Activated B cell treated with CpG ODN at 0.5 μM for 24 hours (primary cell): Measurements from ENCODE around the gene PON2. TPM values are rescaled to one million over a fixed set of nuclear protein-coding genes. Genes with fewer than 3 reads are reported as not detected.

Experiments
- ATAC-seq: fragments of 200-7000 bp; cut with Tn5 transposase; one replicate; pipeline ENCODE4 v1.10.0; 2021; ENCODE audit warnings: low read depth, mild to moderate bottlenecking, moderate library complexity
- CTCF ChIA-PET: fragments of 350-600 bp; sonication (Branson Sonifier 250); formaldehyde crosslinking; loops from one replicate; lab custom pipeline; 2021; ENCODE audit warnings: antibody characterized with exemption; lab: Charles Lee
- POLR2A ChIA-PET: fragments of 350-600 bp; sonication (Branson Sonifier 250); formaldehyde crosslinking; loops from one replicate; lab custom pipeline; 2021; ENCODE audit warnings: antibody characterized with exemption; lab: Charles Lee
- DNase-seq: peaks from one replicate; pipeline ENCODE4 v3.0.0; 2022
- H3K27ac Mint-ChIP-seq: one replicate; pipeline ENCODE4 v1.8.0; 2020; ENCODE audit warnings: mixed read lengths
- H3K27me3 Mint-ChIP-seq: one replicate; pipeline ENCODE4 v1.8.0; 2021; ENCODE audit warnings: mixed read lengths
- H3K36me3 Mint-ChIP-seq: one replicate; pipeline ENCODE4 v1.8.0; 2021; ENCODE audit warnings: low read depth, mixed read lengths
- H3K4me1 Mint-ChIP-seq: one replicate; pipeline ENCODE4 v1.8.0; 2021; ENCODE audit warnings: mixed read lengths
- H3K4me3 Mint-ChIP-seq: one replicate; pipeline ENCODE4 v1.8.0; 2020; ENCODE audit warnings: mild to moderate bottlenecking, mixed read lengths
- H3K9me3 Mint-ChIP-seq: one replicate; pipeline ENCODE4 v1.8.0; 2020; ENCODE audit warnings: mixed read lengths
- intact Hi-C: fragments of 100-400 bp; cut with micrococcal nuclease; formaldehyde crosslinking; loops from one replicate; pipeline ENCODE4 v1.15.1; 2024
- total RNA-seq: library from RNA; stranded (reverse); gene quantifications from 2 replicates; pipeline ENCODE4 v1.2.3, GENCODE V29; 2022
- TF ChIP-seq, protein P1 (sequence below): fragments of 200-600 bp; IDR thresholded peaks from one replicate; pipeline ENCODE4 v1.8.0; 2022; ENCODE audit warnings: antibody characterized with exemption, mild to moderate bottlenecking

Gene PON2
- total RNA-seq, 1 donor from 2014 or later: 9.2 TPM

- no peak overlapping the region for H3K4me3 Mint-ChIP-seq
- no peak for DNase-seq
- TF ChIP-seq, protein P1, sequence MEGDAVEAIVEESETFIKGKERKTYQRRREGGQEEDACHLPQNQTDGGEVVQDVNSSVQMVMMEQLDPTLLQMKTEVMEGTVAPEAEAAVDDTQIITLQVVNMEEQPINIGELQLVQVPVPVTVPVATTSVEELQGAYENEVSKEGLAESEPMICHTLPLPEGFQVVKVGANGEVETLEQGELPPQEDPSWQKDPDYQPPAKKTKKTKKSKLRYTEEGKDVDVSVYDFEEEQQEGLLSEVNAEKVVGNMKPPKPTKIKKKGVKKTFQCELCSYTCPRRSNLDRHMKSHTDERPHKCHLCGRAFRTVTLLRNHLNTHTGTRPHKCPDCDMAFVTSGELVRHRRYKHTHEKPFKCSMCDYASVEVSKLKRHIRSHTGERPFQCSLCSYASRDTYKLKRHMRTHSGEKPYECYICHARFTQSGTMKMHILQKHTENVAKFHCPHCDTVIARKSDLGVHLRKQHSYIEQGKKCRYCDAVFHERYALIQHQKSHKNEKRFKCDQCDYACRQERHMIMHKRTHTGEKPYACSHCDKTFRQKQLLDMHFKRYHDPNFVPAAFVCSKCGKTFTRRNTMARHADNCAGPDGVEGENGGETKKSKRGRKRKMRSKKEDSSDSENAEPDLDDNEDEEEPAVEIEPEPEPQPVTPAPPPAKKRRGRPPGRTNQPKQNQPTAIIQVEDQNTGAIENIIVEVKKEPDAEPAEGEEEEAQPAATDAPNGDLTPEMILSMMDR: no peak
- no peak for ATAC-seq
- H3K27ac Mint-ChIP-seq: no peak overlapping the region
- no peaks in the 10 kb centered on the region for H3K36me3 Mint-ChIP-seq
- ChIA-PET CTCF (interaction anchor here (0.6 to 7.0 kb wide), 8 partner anchors 33 to 1063 kb away, joined by 3 to 110 read pairs (median 3); partner anchors contain the start of gene PON3), POLR2A (interaction anchor here (0.6 kb wide), 1 partner anchor 33 kb away, joined by 3 read pairs; no protein-coding TSS in a partner anchor)
- H3K4me1 Mint-ChIP-seq: no peaks in the 10 kb centered on the region
- H3K27me3 Mint-ChIP-seq: peaks cover 4% of the 10 kb centered on the region
- intact Hi-C loops: loop anchor here (5.0 kb wide), 2 partner anchors 231 to 821 kb away; partner anchors contain the start of gene SGCE
- no peaks in the 10 kb centered on the region for H3K9me3 Mint-ChIP-seq
Measured at GRCh38 chr7:95478272-95479037, 43.6 kb upstream of the PON2 start.

- DNase-seq (no peak), ATAC-seq (peak; percentile 77)
- H3K27ac Mint-ChIP-seq: no peak overlapping the region
- no peaks in the 10 kb centered on the region for H3K36me3 Mint-ChIP-seq
- POLR2A ChIA-PET: interaction anchor here (1.0 kb wide), 1 partner anchor 1028 kb away, joined by 3 read pairs; no protein-coding TSS in a partner anchor
- TF ChIP-seq, protein P1: peak; percentile 96
- no peaks in the 10 kb centered on the region for H3K9me3 Mint-ChIP-seq
- no peaks in the 10 kb centered on the region for H3K4me1 Mint-ChIP-seq
- H3K4me3 Mint-ChIP-seq: no peak overlapping the region
- CTCF ChIA-PET: interaction anchor here (0.6 to 7.0 kb wide), 20 partner anchors 8 to 1267 kb away, joined by 3 to 110 read pairs (median 4); partner anchors contain the start of genes ASB4 and PON3
- H3K27me3 Mint-ChIP-seq: peaks cover 4% of the 10 kb centered on the region
- intact Hi-C loops: loop anchor here (1.0 to 5.0 kb wide), 5 partner anchors 81 to 1028 kb away; partner anchors contain the start of genes PON3 and SGCE
Measured at GRCh38 chr7:95476904-95477594, 42.2 kb upstream of the PON2 start.

GRCh38 chr7:95476072-95476847 is 41.4 kb upstream of the PON2 start:
- Mint-ChIP-seq H3K27me3 (peaks cover 4% of the 10 kb centered on the region), H3K4me1 (no peaks in the 10 kb centered on the region), H3K4me3 (no peak overlapping the region), H3K36me3 (no peaks in the 10 kb centered on the region), H3K9me3 (no peaks in the 10 kb centered on the region), H3K27ac (no peak overlapping the region)
- CTCF ChIA-PET: interaction anchor here (0.7 to 7.0 kb wide), 19 partner anchors 9 to 1033 kb away, joined by 3 to 110 read pairs (median 4); partner anchors contain the start of genes ASB4 and PON3
- intact Hi-C loops: loop anchor here (2.0 to 5.0 kb wide), 3 partner anchors 229 to 819 kb away; partner anchors contain the start of gene SGCE
- POLR2A ChIA-PET: interaction anchor here (1.0 kb wide), 1 partner anchor 1027 kb away, joined by 3 read pairs; no protein-coding TSS in a partner anchor
- TF ChIP-seq, protein P1: no peak
- no peak for DNase-seq
- ATAC-seq: no peak

DNA sequence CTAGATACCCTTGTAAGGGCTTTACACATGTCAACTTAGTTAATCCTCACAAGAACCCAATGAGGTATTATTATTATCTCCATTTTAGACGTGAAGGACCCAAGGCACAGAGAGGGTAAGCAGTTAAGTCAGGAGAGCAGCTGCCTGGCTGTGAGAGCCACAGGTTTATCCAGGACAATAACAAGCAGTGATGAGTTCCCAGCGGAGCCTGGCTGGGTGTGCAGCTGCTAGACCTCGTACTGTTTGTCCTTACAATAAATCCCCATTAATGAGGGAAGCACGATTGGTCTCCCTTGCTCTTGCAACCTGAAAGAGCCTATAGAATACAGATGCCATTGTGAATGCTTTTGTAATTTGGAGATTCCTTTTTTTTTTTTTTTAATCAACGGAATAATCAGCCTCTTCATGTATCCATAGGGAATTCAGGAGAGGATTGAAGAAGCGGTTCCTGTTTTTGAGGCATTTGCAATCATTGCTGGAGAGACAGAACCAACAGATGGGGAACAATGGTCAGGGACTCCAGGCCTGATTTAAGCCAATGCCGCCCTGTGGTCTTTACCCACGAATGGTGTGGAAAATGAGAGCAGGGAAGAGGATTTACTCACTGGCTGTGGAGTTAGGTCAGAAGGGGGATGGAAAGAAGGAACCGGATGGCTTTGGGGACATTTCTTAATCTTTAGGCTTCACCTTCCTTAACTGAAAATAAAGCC is 38.6 kb upstream of the PON2 start:
- intact Hi-C loops: no loop called here
- no peak overlapping the region for H3K27ac Mint-ChIP-seq
- POLR2A ChIA-PET: no interaction called here
- H3K4me3 Mint-ChIP-seq: no peak overlapping the region
- H3K4me1 Mint-ChIP-seq: peaks cover 10% of the 10 kb centered on the region
- ATAC-seq (no peak), DNase-seq (no peak)
- H3K9me3 Mint-ChIP-seq: no peaks in the 10 kb centered on the region
- CTCF ChIA-PET: interaction anchor here (1.3 kb wide), 1 partner anchor 1024 kb away, joined by 8 read pairs; no protein-coding TSS in a partner anchor
- TF ChIP-seq, protein P1: no peak
- H3K36me3 Mint-ChIP-seq: no peaks in the 10 kb centered on the region
- no peaks in the 10 kb centered on the region for H3K27me3 Mint-ChIP-seq
